KMS-11 (cell line): ENCODE data around the gene FAM78A.
"Not testable (repeated sequence)": the region's sequence is repeated elsewhere in the genome, so short reads cannot be mapped to it uniquely, and the experiment has no call there.

Source experiments
- H2AFZ ChIP-seq: fragments of 200-600 bp; sonication (generic); 2 replicates; pipeline ENCODE4 v1.6.1; 2016; ENCODE audit warnings: antibody characterized with exemption, mixed run types, low read depth
- H3K27ac ChIP-seq: fragments of 200-600 bp; sonication (generic); 2 replicates; pipeline ENCODE4 v1.6.1; 2016; ENCODE audit warnings: mild to moderate bottlenecking, mixed run types
- H3K27me3 ChIP-seq: fragments of 200-600 bp; sonication (generic); 2 replicates; pipeline ENCODE4 v1.6.1; 2017; ENCODE audit warnings: mild to moderate bottlenecking, low read depth, mixed run types, moderate library complexity; ENCODE audit not compliant: insufficient read depth
- H3K36me3 ChIP-seq: fragments of 200-600 bp; sonication (generic); 2 replicates; pipeline ENCODE4 v1.6.1; 2017; ENCODE audit warnings: mild to moderate bottlenecking, mixed run types; ENCODE audit not compliant: insufficient read depth
- H3K4me1 ChIP-seq: fragments of 200-600 bp; sonication (generic); 2 replicates; pipeline ENCODE4 v1.6.1; 2016; ENCODE audit warnings: mild to moderate bottlenecking, low read depth, mixed run types; ENCODE audit not compliant: poor library complexity, severe bottlenecking
- H3K4me2 ChIP-seq: fragments of 200-600 bp; sonication (generic); 2 replicates; pipeline ENCODE4 v1.7.0; 2016; ENCODE audit warnings: mild to moderate bottlenecking, mixed run types
- H3K4me3 ChIP-seq: fragments of 200-600 bp; sonication (generic); IDR thresholded peaks from 2 replicates; pipeline ENCODE4 v1.6.1; 2017; ENCODE audit warnings: low read depth, low read length, mixed read lengths; ENCODE audit not compliant: insufficient read depth
- H3K79me2 ChIP-seq: fragments of 200-600 bp; sonication (generic); 2 replicates; pipeline ENCODE4 v1.6.1; 2016; ENCODE audit warnings: low read depth, mixed run types; ENCODE audit not compliant: insufficient read depth
- H3K9ac ChIP-seq: fragments of 200-600 bp; sonication (generic); 2 replicates; pipeline ENCODE4 v1.6.1; 2016; ENCODE audit warnings: mild to moderate bottlenecking, mixed run types
- H4K20me1 ChIP-seq: fragments of 200-600 bp; sonication (generic); 2 replicates; pipeline ENCODE4 v1.6.1; 2016; ENCODE audit warnings: mild to moderate bottlenecking, mixed run types; ENCODE audit not compliant: insufficient read depth
- CTCF ChIP-seq: fragments of 200-600 bp; sonication (generic); conservative IDR thresholded peaks from 2 replicates; pipeline ENCODE4 v1.6.1; 2017; ENCODE audit warnings: low read depth, mild to moderate bottlenecking, antibody characterized with exemption, low read length, moderate library complexity, mixed read lengths

Gene FAM78A

GRCh38 chr9:131214286-131214856, 61.9 kb downstream of the FAM78A start:
- Histone ChIP-seq H3K27ac (no peak overlapping the region), H2AFZ (no peak overlapping the region), H3K4me2 (no peak overlapping the region), H3K9ac (no peak overlapping the region), H4K20me1 (no peaks in the 10 kb centered on the region), H3K4me3 (no peak overlapping the region), H3K36me3 (no peaks in the 10 kb centered on the region; the same call in 1 of the 2 replicates), H3K4me1 (peaks cover 13% of the 10 kb centered on the region), H3K79me2 (no peaks in the 10 kb centered on the region), H3K27me3 (no peaks in the 10 kb centered on the region)
- no peak for TF ChIP-seq CTCF

GRCh38 chr9:131211920-131212319, 64.4 kb downstream of the FAM78A start:
- H2AFZ ChIP-seq, H3K36me3 ChIP-seq, H3K27ac ChIP-seq, H3K79me2 ChIP-seq, H3K4me3 ChIP-seq, H3K9ac ChIP-seq, H4K20me1 ChIP-seq, H3K27me3 ChIP-seq, H3K4me2 ChIP-seq: not testable (repeated sequence)
- H3K4me1 ChIP-seq: peaks cover 13% of the 10 kb centered on the region
